Measurements from ENCODE around the gene DGKG.

Gene DGKG

DNA sequence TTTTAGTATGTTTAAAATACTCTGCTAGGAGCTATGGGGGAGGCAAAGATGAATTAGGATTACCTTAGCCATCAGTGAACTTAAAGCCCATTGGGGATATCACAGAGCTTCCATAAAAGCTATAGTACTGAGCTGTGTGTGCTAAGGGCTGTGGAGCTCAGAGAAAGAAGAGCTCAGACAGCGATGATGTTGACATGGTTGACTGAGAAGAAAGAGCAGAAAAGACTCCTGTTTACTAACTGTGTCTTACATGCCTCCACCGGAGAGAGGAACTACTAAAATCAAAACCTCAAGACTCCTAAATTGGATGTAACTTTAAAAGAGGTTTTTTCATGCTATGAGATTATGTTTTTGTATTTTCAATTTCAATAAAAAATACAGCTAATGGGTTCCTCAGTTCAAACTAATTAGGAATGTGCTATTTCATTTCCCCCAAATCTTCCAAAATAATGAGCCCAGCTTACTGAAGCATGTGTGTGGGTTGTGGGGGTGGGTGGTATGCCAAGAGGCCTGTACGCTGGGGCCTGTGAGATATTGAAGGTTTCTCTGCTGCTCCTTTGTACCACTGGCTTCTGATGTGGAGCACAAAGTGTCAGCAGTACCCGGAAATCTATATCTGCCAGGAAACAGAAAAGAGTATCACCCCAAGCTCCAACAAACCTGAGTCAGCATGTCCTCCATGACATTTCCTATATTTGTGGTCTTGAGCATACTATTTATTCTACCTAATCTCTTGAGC is 22.7 kb downstream of the DGKG start:
- no peak overlapping the region for H3K4me3 ChIP-seq (ENCODE audit: low read length)
- TF ChIP-seq, protein P1, sequence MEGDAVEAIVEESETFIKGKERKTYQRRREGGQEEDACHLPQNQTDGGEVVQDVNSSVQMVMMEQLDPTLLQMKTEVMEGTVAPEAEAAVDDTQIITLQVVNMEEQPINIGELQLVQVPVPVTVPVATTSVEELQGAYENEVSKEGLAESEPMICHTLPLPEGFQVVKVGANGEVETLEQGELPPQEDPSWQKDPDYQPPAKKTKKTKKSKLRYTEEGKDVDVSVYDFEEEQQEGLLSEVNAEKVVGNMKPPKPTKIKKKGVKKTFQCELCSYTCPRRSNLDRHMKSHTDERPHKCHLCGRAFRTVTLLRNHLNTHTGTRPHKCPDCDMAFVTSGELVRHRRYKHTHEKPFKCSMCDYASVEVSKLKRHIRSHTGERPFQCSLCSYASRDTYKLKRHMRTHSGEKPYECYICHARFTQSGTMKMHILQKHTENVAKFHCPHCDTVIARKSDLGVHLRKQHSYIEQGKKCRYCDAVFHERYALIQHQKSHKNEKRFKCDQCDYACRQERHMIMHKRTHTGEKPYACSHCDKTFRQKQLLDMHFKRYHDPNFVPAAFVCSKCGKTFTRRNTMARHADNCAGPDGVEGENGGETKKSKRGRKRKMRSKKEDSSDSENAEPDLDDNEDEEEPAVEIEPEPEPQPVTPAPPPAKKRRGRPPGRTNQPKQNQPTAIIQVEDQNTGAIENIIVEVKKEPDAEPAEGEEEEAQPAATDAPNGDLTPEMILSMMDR (conservative IDR thresholded peaks at IDR 0.05; ENCODE audit: low read depth, low read length): no peak
- DNase-seq (ENCODE audit: low read depth): no peak

DNA sequence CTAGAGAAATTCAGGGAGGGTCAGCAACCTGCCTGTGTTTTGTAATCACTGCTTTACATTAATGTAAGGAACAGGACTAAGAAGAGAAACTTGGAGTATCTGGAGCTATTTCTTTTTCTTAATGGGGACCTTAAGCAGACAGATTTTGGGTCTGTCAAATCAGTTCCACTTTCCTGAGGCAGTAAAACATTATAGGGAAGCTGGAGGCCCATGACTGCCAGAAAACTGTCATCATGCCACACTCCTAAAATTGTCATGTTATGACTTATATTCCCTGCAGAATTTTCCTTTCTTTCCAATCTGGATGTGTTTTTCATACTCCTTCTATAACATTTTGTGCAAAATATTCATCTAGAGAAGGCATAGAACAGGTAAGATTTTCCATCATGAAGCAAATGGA is 28.8 kb downstream of the DGKG start:
- no peak for DNase-seq (ENCODE audit: low read depth)
- H3K4me3 ChIP-seq (ENCODE audit: low read length): no peak overlapping the region
- TF ChIP-seq, protein P1 (conservative IDR thresholded peaks at IDR 0.05; ENCODE audit: low read depth, low read length): no peak

DNA sequence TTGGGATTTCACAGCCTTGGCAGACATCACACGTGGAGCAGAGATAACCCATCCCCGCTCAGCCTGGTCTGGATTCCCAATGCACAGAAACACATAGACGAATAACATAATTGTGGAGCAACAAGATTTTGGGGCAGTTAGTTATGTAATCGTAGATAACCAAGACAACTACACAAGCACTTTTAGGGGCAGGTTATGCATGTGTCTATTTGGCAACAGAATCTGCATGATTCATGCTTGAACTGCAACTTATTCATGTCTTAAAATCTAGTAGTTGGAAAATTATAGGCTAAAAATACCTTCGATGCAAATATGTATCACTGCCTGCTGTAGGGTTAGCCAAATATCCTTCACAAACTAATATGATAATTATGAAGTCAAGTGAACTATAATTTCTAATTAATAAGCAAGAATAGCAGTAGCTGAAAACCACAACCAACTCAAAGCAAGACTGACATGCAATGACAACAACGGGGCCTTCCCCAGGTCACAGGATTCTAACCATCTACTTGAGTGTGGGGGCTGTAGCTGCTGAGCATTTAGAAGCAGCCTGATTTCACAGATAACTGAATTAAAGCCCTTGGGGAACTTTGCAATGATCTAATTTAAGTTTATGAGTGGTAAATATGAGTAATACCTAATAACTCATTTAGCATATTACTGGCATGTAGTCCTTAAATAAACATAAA is 31.1 kb downstream of the DGKG start:
- no peak overlapping the region for H3K4me3 ChIP-seq (ENCODE audit: low read length)
- TF ChIP-seq, protein P1 (conservative IDR thresholded peaks at IDR 0.05; ENCODE audit: low read depth, low read length): no peak
- DNase-seq (ENCODE audit: low read depth): no peak

DNA sequence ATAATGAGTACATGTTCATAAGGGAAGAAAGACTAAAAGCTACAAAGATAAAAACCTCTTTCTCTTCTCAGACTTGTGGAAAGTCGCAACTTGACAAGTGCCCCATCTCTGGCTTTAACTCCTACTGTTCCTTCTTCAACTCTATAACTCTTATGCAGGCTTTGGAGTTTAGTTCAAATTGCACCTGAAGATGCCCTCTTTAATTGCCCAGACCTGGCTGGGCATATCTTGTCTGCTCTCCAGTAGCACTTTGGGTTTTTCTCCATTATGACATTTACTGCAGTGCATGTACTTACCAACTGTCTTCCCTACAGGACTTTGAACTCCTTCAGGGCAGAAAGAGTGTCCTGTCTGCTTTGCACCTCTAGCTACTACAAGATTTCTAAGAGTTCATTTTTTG is 32.4 kb downstream of the DGKG start:
- no peak overlapping the region for H3K4me3 ChIP-seq (ENCODE audit: low read length)
- TF ChIP-seq, protein P1 (conservative IDR thresholded peaks at IDR 0.05; ENCODE audit: low read depth, low read length): no peak
- no peak for DNase-seq (ENCODE audit: low read depth)

DNA sequence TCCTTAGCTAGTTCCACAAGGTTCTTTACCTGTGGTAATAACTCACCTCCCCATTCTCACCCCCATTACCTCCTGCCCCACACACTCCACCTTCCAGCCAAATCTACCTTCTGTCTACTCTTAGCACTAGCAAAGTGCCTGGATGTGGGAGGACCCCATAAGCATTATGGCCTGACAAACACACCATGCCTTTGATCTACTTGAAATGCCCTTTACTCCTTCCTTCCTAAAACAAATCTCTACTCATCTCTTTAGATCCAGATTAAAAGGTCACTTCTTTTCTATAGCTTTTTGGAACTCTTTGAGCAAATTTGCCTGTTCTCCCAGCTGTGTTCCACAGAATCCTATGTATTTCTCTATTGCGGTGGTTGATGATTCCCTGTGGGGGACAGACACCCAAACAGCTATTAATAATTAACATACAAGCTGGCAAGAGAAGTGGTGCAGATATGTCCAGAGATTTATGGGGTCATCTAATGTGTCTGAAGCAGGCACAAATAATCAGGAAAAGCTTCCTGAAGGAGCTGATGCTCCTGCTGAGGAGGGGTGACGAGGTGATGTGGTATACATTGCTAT is 34.0 kb downstream of the DGKG start:
- TF ChIP-seq, protein P1 (conservative IDR thresholded peaks at IDR 0.05; ENCODE audit: low read depth, low read length): no peak
- H3K4me3 ChIP-seq (ENCODE audit: low read length): no peak overlapping the region

DNA sequence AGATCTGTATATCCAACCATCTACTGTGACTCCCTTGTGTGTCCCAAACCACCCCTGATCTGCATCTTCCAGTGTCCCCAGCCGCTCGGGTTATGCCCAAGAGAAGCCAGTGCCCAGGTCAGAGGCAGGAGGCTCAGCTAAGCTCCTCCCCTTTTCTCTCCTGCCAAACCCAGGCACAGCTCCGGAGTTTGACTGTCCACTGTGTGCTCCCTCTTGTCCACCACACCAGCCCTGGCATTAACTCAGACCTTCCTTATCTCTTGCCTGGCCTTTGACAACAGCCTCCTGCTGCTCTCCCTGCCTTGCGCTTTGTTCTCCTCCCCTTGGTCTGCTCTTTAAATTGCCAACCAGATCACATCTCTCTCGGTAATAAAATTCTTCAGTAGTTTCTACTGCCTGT is 39.3 kb downstream of the DGKG start:
- DNase-seq (ENCODE audit: low read depth): no peak
- TF ChIP-seq, protein P1 (conservative IDR thresholded peaks at IDR 0.05; ENCODE audit: low read depth, low read length): no peak
- no peak overlapping the region for H3K4me3 ChIP-seq (ENCODE audit: low read length)

More for the DNA sequence above, 34.0 kb downstream of the DGKG start:
- no peak for DNase-seq (ENCODE audit: low read depth)

All from retinal pigment epithelial cell (primary cell).